ENCODE measurements around the gene SPTSSB.

- TF ChIP-seq CTCF (IDR thresholded peaks at IDR 0.05) (no peak), POLR2A (IDR thresholded peaks at IDR 0.05) (no peak)
Measured at GRCh38 chr3:161323926-161324621, 47.2 kb downstream of the SPTSSB start.
